GM21717 (cell line): ENCODE results near the gene ZNF521.

Experiments
- ATAC-seq: cut with Tn5 transposase; IDR thresholded peaks from one replicate; pipeline ENCODE4 v1.9.1; 2021; ENCODE audit warnings: mild to moderate bottlenecking, moderate library complexity; ENCODE audit not compliant: unreplicated experiment

ZNF521 gene

GRCh38 chr18:25133879-25134278 is 218.1 kb downstream of the ZNF521 start:
- ATAC-seq, result no peak

GRCh38 chr18:25132786-25133496 is 219.0 kb downstream of the ZNF521 start:
- no peak for ATAC-seq

GRCh38 chr18:25126751-25127150 is 225.2 kb downstream of the ZNF521 start:
- no peak for ATAC-seq

GRCh38 chr18:25125680-25126079 is 226.3 kb downstream of the ZNF521 start:
- ATAC-seq, result no peak

GRCh38 chr18:25123438-25124232 is 228.3 kb downstream of the ZNF521 start:
- ATAC-seq, result no peak

- ATAC-seq, result no peak
Measured at GRCh38 chr18:25121442-25121841, 230.5 kb downstream of the ZNF521 start.

- ATAC-seq, result no peak
Measured at GRCh38 chr18:25113566-25113965, 238.4 kb downstream of the ZNF521 start.

- no peak for ATAC-seq
Measured at GRCh38 chr18:25112821-25113434, 239.0 kb downstream of the ZNF521 start.

GRCh38 chr18:25111377-25112288 is 240.3 kb downstream of the ZNF521 start:
- ATAC-seq, result no peak

GRCh38 chr18:25109484-25109883 is 242.5 kb downstream of the ZNF521 start:
- no peak for ATAC-seq

GRCh38 chr18:25103468-25104155 is 248.4 kb downstream of the ZNF521 start:
- ATAC-seq, result no peak

GRCh38 chr18:25102662-25103061 is 249.3 kb downstream of the ZNF521 start:
- no peak for ATAC-seq

- ATAC-seq, result no peak
Measured at GRCh38 chr18:25100418-25100817, 251.5 kb downstream of the ZNF521 start.

GRCh38 chr18:25099895-25100294 is 252.1 kb downstream of the ZNF521 start:
- ATAC-seq, result no peak

GRCh38 chr18:25097569-25098056 is 254.4 kb downstream of the ZNF521 start:
- no peak for ATAC-seq

GRCh38 chr18:25097057-25097456 is 254.9 kb downstream of the ZNF521 start:
- no peak for ATAC-seq

- no peak for ATAC-seq
Measured at GRCh38 chr18:25093141-25093540, 258.8 kb downstream of the ZNF521 start.

- ATAC-seq, result no peak
Measured at GRCh38 chr18:25089470-25089869, 262.5 kb downstream of the ZNF521 start.

- no peak for ATAC-seq
Measured at GRCh38 chr18:25086876-25087275, 265.1 kb downstream of the ZNF521 start.

- no peak for ATAC-seq
Measured at GRCh38 chr18:25081001-25081400, 271.0 kb downstream of the ZNF521 start.
